GF-D8 (cell line): ENCODE data around the gene NCAPH2.

Experiments
- DNase-seq: peaks from one replicate; lab custom pipeline; 2025; lab: John Stamatoyannopoulos, UW

Gene NCAPH2

DNA sequence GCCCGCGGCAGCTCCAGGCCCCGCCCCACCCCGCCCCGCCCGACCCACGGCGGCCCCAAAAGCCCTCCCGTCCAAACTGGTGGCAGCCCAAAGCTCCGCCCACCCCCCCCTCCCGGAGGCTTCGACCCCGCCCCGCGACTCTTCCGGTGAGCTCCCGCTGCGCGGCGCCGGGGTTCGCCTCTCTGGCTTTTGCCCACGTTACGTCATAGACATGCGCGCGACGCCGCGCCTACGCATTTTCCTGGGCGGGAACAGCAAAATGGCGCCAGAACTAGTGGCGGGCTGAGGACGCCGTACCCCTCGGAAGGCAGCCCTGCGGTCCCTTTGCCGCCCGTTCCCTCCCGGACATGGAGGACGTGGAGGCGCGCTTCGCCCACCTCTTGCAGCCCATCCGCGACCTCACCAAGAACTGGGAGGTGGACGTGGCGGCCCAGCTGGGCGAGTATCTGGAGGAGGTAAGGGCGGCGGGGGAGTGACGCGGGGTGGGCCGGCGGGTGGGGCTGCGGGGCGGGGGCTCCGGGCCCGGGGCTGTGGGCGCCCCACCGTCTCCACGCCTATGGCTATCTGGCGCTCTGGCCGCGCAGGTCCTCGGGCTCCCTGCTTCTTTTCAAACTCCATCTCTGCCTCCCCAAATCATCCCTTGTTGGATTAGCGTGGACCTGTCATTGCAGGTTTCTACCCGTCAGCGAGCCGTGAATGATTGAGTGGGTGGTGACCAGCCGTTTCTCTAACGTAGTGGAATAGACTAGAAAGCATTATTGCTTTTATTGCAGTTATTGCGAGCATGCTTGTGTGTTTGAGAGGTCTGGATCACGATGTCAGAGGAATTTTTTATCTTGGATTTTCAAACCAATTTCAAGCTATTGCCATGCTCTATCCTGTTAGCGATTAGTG lies at the start of gene NCAPH2:
Gene NCAPH2, plus strand, starts transcription at position 234 of the 894 bp plus-strand sequence. Its CDS starts 114 bp downstream, at position 348.
- DNase-seq, result peak; percentile 91

DNA sequence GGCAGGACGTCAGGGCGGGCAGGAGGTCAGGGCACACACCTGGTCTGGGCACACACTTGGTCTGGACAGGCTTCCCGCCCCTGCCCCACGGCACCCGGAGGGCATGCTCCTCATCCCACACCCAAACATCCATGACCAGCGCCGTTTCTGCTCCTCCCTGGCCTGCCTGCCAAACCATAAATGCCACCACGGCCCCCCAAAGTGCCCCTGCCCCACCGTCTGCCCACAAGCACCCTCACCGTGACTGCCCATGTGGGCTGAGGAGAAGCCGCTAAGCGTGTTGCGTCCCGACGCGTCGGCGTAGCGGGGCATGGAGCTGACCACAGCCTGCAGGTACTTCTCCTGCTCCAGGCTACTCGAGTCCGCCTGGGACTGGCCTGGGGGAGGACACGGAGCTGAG lies 49.0 kb upstream of the NCAPH2 start:
- DNase-seq, result no peak

DNA sequence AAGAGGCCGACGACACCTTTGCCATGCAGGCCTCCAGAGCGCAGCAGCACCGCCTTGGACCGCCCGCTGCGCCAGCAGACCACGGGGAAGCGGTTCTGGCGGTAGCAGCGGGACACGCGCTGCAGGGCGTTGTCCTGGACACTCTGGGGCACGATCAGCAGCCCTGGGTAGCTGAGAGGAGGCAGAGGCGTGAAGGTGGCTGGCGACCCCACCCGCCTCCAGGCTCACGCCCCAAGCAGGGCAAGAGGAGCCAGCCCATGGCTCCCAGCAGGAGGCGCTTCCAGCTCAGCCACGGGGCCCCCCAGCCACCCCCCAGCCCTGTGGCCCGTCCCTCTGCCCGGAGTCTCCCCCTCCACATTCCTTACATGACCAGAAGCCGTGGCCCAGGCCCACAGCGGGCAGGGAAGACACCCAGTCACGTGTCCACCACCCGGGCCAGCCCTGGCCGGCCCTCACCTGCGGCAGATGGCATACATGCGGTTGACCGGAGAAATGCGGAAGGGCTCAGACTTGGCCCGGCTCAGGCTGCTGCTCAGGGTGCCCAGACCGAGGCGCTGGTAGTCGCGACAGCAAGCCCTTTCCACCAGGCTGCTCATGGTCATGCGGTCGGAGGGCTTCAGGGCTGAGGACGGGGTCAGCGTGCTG lies 48.4 kb upstream of the NCAPH2 start:
- no peak for DNase-seq

DNA sequence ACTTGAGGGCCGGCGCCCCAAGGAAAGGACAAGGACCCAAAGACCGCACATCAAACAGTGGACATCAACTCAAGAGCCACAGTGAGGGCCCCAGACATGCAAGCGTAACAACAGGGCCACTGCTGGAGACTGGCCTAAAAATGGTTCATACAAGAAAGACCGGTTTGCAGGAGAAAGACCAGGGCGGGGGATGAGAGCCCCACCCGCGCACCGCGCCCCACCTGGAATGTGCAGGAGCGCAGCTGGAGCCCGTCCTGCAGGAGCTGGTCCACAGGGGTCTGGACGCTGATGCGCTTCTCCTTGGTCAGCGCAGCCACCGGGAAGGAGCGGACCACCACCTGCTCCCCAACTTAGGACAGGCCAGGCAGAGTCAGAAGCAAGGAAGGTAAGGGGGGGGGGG lies 47.1 kb upstream of the NCAPH2 start:
- no peak for DNase-seq

GRCh38 chr22:50461536-50461935 lies 46.5 kb upstream of the NCAPH2 start:
- no peak for DNase-seq

DNA sequence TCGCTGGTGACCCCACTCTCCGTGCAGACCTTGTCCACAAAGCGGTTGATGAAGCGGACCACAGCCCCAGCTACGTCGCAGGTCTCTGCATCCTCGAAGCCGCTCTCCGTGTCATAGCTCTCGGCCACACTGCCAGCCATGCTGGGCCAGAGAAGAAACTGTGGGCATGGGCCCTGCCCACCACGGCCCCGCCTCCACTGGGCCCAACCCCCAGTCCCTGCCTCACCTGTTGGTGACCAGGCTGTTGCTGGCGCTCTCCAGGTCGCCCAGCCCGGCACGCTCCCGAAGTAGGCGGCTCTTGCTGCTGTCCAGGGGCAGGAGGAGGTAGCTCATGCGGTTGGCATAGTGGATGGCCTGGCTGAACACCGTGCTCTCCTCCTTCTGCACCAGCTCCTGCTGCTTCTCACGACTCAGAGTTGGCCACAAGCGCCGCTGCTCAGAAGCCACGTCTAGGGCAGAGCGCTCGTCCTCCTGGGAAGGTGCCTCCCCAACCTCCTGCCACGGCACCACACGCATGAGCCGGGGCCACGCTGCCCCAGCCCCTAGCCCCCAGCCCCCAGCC lies 46.0 kb upstream of the NCAPH2 start:
- DNase-seq, result no peak

DNA sequence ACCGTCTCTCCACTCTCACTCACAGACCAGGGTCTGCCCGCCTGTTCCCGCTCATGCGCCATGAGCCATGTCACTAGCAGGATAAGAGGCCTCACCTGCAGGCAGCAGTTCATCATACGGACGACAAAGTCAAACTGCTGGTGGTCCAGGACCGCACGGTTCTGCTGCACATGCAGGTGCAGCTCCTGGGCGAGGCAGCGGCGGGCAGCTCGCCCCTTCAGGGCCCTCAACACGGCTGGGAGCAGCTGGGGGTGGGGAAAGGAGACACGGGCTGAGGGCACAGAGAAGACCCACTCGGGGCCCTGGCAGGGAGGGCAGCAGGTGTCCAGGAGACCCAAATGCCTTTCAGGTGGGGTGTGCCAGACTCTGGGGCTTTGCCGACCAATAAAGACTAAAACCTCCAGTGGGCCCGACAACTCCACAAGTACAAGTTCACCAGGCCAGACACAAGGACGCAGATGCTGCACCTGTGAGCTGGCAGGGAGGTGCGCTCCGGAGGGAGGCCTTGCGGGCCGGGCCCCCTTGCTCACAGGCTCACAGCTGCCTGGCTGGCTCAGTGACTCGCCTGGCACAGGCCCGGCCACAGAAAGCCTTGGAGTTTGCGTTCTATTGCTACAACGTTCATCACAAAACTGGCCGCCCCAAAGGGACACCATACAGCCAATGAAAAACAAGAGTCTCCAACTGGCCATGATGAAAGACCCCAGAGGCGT lies 44.7 kb upstream of the NCAPH2 start:
- DNase-seq, result no peak

DNA sequence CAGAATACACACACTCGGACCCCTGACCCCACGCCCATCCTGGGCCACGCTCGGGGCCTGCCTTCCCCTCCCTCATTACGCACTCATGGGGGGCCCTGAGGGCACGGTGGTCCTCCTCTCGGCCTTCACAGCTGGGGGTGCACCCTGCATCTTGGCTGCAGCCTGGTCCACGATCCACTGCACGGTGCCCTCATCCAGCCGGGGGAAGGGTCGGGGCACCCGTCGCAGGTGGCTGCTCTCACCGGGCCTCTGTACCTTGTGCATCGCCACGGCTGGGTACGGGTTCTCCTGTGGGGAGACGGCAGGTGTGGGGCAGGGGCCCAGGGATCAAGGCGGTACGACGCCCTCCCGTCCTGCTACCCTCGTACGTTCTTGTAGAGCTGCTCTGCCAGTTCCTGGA lies 43.6 kb upstream of the NCAPH2 start:
- no peak for DNase-seq

DNA sequence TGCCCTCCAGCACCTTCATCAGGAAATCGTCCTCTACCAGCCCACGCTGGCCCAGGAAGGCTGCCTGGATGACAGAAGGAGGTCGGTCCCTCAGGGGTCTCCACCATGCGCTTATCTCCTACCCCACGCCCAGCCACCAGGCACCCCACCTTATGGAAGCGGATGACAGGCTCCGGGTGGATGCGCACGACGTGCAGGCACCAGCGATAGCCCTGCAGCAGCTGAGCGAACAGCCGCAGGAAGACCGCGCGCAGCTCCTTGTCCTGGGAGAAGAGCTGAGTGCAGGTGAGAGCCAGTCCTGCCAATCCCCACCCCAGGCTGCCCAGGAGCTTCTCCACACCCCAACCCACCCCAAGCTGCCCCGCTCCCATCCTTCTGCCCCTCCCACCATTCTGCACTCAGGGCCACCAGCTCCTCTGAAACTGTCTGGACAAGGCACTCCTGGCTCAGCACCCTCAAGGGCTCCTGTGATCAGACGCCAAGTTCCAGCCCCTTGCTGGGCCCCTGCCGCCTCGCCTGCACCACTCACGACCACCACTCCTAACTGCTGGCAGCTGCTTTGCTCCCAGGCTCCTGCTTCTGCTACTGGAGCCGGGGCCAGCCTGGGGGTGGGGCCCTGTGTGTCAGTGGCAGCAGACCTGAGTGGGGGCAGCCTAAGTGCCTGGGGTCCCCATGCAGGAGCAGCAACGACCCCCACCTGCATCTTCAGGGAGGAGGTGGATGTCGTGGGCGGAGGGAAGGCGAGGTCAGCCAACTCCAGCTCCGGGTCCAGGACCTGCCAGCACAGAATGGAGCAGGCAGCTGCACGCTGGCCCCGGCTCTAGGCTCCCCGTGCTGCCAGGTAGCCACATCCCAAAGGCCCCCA lies 42.7 kb upstream of the NCAPH2 start:
- DNase-seq, result no peak

DNA sequence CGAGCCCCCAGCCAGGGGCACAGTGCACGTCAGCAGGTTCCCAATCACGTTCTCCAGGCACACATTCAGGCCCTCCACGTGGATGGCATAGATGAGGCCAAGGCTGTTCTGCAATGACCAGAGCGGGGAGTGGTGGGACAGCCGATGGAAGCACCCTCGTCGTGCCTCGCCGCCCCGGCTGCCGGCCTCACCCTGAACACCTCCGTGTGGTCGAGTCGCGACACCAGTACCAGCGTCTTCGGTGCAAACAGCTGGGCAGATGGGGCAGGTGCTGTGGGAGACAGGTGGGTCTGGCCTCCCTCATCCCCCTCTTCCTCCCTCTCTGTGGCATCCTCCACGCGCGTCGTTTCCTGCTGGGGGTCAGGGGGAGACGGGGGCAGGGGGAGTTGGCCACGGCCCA lies 40.7 kb upstream of the NCAPH2 start:
- DNase-seq, result no peak

- no peak for DNase-seq
Measured at GRCh38 chr22:50467773-50468440, 40.1 kb upstream of the NCAPH2 start.

GRCh38 chr22:50468626-50469025 lies 39.4 kb upstream of the NCAPH2 start:
- no peak for DNase-seq

- DNase-seq, result peak; percentile 93
Measured at GRCh38 chr22:50469377-50470305, 38.4 kb upstream of the NCAPH2 start.

DNA sequence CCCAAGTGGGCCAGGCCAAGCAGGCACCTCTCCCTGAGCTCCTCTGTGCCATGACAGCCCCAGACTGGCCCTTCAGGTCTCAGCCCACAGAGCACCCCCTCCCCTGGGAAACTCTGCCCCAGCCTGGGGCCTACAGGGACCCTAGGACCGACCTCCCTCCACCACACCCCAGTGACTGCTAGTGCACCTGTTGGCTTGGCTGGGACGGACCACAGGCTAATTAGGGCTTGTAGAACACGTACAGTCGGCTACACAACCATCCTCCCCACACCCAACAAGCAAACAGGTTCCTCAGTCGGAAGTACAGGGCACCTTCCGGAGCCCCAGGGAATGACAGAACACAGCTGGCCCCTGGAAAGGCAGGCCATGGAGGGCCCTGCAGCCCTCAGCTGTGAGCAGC lies 37.5 kb upstream of the NCAPH2 start:
- no peak for DNase-seq

DNA sequence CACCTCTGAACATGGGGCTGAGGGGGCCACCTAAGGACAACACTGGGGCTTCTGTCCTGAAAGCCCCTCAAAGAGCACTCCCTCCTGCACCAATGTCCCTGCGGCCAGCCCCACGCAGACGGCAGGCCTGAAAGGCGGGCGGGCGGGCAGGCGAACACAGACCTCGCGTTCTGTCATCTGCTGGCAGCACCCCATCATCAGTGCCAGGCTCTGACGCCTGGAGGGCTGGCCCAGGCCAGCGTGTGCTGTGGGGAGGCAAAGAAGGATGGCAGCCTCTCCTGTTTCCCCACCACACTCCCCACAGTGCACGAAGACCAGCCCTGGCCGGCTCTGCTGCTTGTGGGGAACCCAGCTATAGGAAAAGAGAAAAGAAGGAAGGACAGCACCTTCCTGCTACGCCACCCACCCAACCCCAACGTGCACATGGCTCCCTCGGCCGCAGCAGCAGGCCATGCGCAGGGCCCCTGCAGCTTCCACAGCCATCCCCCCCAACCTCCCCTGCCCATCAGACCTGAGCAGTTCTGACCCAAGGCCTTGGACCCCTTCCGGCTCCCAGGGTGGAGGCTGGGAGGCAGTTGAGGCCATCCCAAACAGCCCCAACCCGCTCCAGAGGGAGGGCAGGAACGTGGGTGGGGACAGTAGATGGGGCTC lies 36.7 kb upstream of the NCAPH2 start:
- DNase-seq, result no peak

DNA sequence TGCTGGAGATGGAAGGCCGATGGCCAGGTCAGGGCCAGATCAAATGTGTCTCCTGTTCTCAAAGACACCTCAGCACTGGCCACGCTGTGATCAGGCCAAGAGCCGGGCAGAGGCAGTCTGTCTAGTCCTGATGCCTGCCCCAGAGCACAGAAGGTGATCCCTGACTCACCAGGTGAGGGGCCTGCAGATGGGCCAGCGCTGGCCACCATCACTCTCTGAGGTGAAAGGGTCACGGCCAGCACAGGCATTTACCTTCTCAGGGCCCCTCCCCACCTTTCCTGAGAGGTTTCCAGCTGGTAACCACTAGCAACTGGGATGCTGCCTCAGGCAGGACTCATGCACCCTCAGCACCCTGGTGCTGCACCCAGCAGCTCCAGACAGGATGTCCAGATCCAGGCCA lies 36.1 kb upstream of the NCAPH2 start:
- no peak for DNase-seq

- DNase-seq, result no peak
Measured at GRCh38 chr22:50473088-50473487, 34.9 kb upstream of the NCAPH2 start.

- DNase-seq, result no peak
Measured at GRCh38 chr22:50473855-50474671, 34.0 kb upstream of the NCAPH2 start.
